GM06990 (cell line): ENCODE data around the gene FHIP1B.
"Not testable (repeated sequence)": the region's sequence is repeated elsewhere in the genome, so short reads cannot be mapped to it uniquely, and the experiment has no call there.

Source experiments
- DNase-seq: peaks from one replicate; pipeline ENCODE4 v3.0.0-alpha.2; 2011; ENCODE audit not compliant: insufficient read length; ENCODE audit errors: extremely low read depth
- H3K27me3 ChIP-seq: replicated peaks from 2 replicates; pipeline ENCODE4 v1.6.0; 2011; ENCODE audit warnings: low read length; ENCODE audit not compliant: control insufficient read depth, insufficient read depth
- H3K36me3 ChIP-seq: 2 replicates; pipeline ENCODE4 v1.5.1; 2011; ENCODE audit warnings: low read length; ENCODE audit not compliant: control insufficient read depth, insufficient read depth
- H3K4me3 ChIP-seq: replicated peaks from 2 replicates; pipeline ENCODE4 v1.5.1; 2011; ENCODE audit warnings: low read depth, mild to moderate bottlenecking, control low read depth, low read length
- CTCF ChIP-seq: IDR thresholded peaks from 2 replicates; pipeline ENCODE4 v1.5.1; 2011; ENCODE audit warnings: low read length, control low read depth, mild to moderate bottlenecking, inconsistent platforms; ENCODE audit not compliant: insufficient read depth, poor library complexity, severe bottlenecking

FHIP1B gene

GRCh38 chr11:6234387-6235107 lies at the start of gene FHIP1B:
Gene FHIP1B, minus strand, starts transcription at chr11:6234636. Its CDS starts 10,120 bp downstream, at chr11:6224516.
- no peak for TF ChIP-seq CTCF
- Histone ChIP-seq H3K27me3 (no peaks in the 10 kb centered on the region), H3K36me3 (no peaks in the 10 kb centered on the region), H3K4me3 (peak within 1 kb of the TSS; percentile 93)
- peak; percentile 99 for DNase-seq

GRCh38 chr11:6283453-6284023 lies 49.1 kb upstream of the FHIP1B start:
- no peaks in the 10 kb centered on the region; the same call in 1 of the 2 replicates for H3K27me3 ChIP-seq
- no peak for DNase-seq
- no peak overlapping the region for H3K4me3 ChIP-seq
- H3K36me3 ChIP-seq: no peaks in the 10 kb centered on the region
- TF ChIP-seq CTCF: no peak

DNA sequence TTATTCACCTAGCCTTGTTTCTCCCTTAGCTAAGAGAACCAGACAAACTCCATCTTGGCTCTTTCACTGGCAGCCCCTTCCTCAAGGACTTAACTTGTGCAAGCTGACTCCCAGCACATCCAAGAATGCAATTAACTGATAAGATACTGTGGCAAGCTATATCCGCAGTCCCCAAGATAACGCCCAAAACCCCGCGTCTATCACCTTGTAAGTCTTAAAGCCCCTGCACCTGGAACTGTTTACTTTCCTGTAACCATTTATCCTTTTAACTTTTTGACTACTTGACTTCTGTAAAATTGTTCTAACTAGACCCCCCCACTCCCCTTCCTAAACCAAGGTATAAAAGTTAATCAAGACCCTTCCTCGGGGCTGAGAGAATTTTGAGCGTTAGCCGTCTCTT lies 46.4 kb upstream of the FHIP1B start:
- not testable (repeated sequence) for H3K36me3 ChIP-seq, DNase-seq, H3K4me3 ChIP-seq, H3K27me3 ChIP-seq

GRCh38 chr11:6273188-6273587 lies 38.8 kb upstream of the FHIP1B start:
- no peaks in the 10 kb centered on the region for H3K36me3 ChIP-seq
- TF ChIP-seq CTCF: no peak
- no peak overlapping the region for H3K4me3 ChIP-seq
- no peak for DNase-seq
- no peaks in the 10 kb centered on the region; the same call in 1 of the 2 replicates for H3K27me3 ChIP-seq

GRCh38 chr11:6271598-6271997 lies 37.2 kb upstream of the FHIP1B start:
- no peaks in the 10 kb centered on the region; the same call in 1 of the 2 replicates for H3K27me3 ChIP-seq
- no peak overlapping the region for H3K4me3 ChIP-seq
- TF ChIP-seq CTCF: no peak
- no peaks in the 10 kb centered on the region for H3K36me3 ChIP-seq
- DNase-seq: no peak

DNA sequence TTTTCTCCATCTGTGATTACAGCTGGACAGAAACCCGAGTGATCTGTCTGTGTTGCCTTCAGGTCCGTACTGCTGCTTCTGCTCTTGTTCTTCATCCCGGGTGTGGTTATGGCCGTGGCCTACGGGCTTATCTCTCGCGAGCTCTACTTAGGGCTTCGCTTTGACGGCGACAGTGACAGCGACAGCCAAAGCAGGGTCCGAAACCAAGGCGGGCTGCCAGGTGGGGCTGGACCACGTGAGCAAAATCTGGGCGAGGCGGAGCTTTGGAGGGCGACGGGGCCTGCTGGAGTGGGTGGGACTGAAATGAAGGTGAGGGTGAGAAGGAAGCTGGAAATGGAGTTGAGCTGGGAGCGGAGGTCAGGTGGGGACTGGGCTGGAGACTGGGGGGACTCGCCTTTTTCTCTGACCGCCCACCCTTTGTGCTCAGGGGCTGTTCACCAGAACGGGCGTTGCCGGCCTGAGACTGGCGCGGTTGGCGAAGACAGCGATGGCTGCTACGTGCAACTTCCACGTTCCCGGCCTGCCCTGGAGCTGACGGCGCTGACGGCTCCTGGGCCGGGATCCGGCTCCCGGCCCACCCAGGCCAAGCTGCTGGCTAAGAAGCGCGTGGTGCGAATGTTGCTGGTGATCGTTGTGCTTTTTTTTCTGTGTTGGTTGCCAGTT lies 36.3 kb upstream of the FHIP1B start:
- no peaks in the 10 kb centered on the region for H3K36me3 ChIP-seq
- no peak overlapping the region for H3K4me3 ChIP-seq
- no peak for TF ChIP-seq CTCF
- DNase-seq: no peak
- H3K27me3 ChIP-seq: no peaks in the 10 kb centered on the region
